Astrocyte (in vitro differentiated cells and primary cell): ENCODE results near the gene MAP3K10. TPM values are rescaled to one million over a fixed set of nuclear protein-coding genes. Genes with fewer than 3 reads are reported as not detected.

ENCODE experiments used
- DNase-seq: peaks from one replicate; pipeline ENCODE4 v3.0.0-alpha.2; 2010; ENCODE audit warnings: low read depth
- FAIRE-seq: peaks from 2 replicates; lab custom pipeline; 2011; peaks lifted over from hg19 to GRCh38; lab: Jason Lieb, UNC
- H2AFZ ChIP-seq: 2 replicates; pipeline ENCODE4 v1.6.0; 2012; ENCODE audit warnings: low read depth, low read length, inconsistent platforms
- H3K27ac ChIP-seq: 2 replicates; pipeline ENCODE4 v1.5.1; 2011; ENCODE audit warnings: low read depth, low read length, inconsistent platforms
- H3K27me3 ChIP-seq: 2 replicates; pipeline ENCODE4 v1.6.0; 2011; ENCODE audit warnings: low read length, inconsistent platforms; ENCODE audit not compliant: insufficient read depth
- H3K36me3 ChIP-seq: 2 replicates; pipeline ENCODE4 v1.5.1; 2011; ENCODE audit warnings: low read length, inconsistent platforms; ENCODE audit not compliant: insufficient read depth
- H3K4me1 ChIP-seq: 2 replicates; pipeline ENCODE4 v1.5.1; 2011; ENCODE audit warnings: low read length, inconsistent platforms; ENCODE audit not compliant: insufficient read depth
- H3K4me2 ChIP-seq: 2 replicates; pipeline ENCODE4 v1.6.0; 2012; ENCODE audit warnings: low read length, inconsistent platforms
- H3K4me3 ChIP-seq: 2 replicates; pipeline ENCODE4 v1.5.1; 2011; ENCODE audit warnings: low read depth, mild to moderate bottlenecking, low read length, inconsistent platforms; ENCODE audit not compliant: insufficient read depth
- H3K79me2 ChIP-seq: 2 replicates; pipeline ENCODE4 v1.6.0; 2012; ENCODE audit warnings: mild to moderate bottlenecking, low read length, inconsistent platforms; ENCODE audit not compliant: insufficient read depth
- H3K9ac ChIP-seq: 2 replicates; pipeline ENCODE4 v1.6.0; 2012; ENCODE audit warnings: mild to moderate bottlenecking, low read length, inconsistent platforms
- H3K9me3 ChIP-seq: 2 replicates; pipeline ENCODE4 v1.5.1; 2012; ENCODE audit warnings: low read depth, mild to moderate bottlenecking, low read length, inconsistent platforms; ENCODE audit not compliant: insufficient read depth
- H4K20me1 ChIP-seq: 2 replicates; pipeline ENCODE4 v1.6.0; 2012; ENCODE audit warnings: low read length, inconsistent platforms; ENCODE audit not compliant: insufficient read depth
- H3K27ac Mint-ChIP-seq: one replicate; pipeline ENCODE4 v1.8.0; 2021; ENCODE audit warnings: mild to moderate bottlenecking, mixed read lengths; ENCODE audit not compliant: unreplicated experiment
- H3K27me3 Mint-ChIP-seq: one replicate; pipeline ENCODE4 v1.8.0; 2021; ENCODE audit warnings: low read depth, mixed read lengths; ENCODE audit not compliant: unreplicated experiment
- H3K36me3 Mint-ChIP-seq: one replicate; pipeline ENCODE4 v1.8.0; 2021; ENCODE audit warnings: low read depth, mixed read lengths; ENCODE audit not compliant: unreplicated experiment
- H3K4me1 Mint-ChIP-seq: one replicate; pipeline ENCODE4 v1.8.0; 2021; ENCODE audit warnings: low read depth, mixed read lengths; ENCODE audit not compliant: unreplicated experiment
- H3K4me3 Mint-ChIP-seq: one replicate; pipeline ENCODE4 v1.8.0; 2021; ENCODE audit warnings: mild to moderate bottlenecking, moderate library complexity, mixed read lengths; ENCODE audit not compliant: unreplicated experiment
- H3K9me3 Mint-ChIP-seq: one replicate; pipeline ENCODE4 v1.8.0; 2021; ENCODE audit warnings: mild to moderate bottlenecking, mixed read lengths; ENCODE audit not compliant: unreplicated experiment
- EZH2 ChIP-seq: IDR thresholded peaks from 2 replicates; pipeline ENCODE4 v1.6.1; 2012; ENCODE audit warnings: mild to moderate bottlenecking, low read length, inconsistent platforms; ENCODE audit not compliant: insufficient read depth
- total RNA-seq: library from RNA; stranded (reverse); gene quantifications from 2 replicates; pipeline ENCODE4 v1.2.1, GENCODE V29; 2021
- TF ChIP-seq, protein P1 (sequence below): IDR thresholded peaks from 2 replicates; pipeline ENCODE4 v1.5.1; 2011; ENCODE audit warnings: low read depth, mild to moderate bottlenecking, inconsistent platforms, low read length, moderate library complexity; ENCODE audit not compliant: insufficient read depth

MAP3K10 gene
- total RNA-seq, 1 donor from 2014 or later: 17.2 TPM

DNA sequence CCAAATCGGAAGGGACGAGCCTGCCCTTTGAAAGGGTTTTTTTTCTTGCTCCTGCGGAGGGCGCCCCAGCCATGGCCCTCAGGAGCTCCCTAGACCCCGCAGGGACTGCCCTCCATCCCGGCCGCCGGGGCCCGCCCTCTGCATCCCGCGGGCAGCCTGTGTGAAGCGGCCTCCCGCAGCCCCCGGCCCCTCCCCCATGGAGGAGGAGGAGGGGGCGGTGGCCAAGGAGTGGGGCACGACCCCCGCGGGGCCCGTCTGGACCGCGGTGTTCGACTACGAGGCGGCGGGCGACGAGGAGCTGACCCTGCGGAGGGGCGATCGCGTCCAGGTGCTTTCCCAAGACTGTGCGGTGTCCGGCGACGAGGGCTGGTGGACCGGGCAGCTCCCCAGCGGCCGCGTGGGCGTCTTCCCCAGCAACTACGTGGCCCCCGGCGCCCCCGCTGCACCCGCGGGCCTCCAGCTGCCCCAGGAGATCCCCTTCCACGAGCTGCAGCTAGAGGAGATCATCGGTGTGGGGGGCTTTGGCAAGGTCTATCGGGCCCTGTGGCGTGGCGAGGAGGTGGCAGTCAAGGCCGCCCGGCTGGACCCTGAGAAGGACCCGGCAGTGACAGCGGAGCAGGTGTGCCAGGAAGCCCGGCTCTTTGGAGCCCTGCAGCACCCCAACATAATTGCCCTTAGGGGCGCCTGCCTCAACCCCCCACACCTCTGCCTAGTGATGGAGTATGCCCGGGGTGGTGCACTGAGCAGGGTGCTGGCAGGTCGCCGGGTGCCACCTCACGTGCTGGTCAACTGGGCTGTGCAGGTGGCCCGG, 815 bp downstream of the MAP3K10 start:
- no peaks in the 10 kb centered on the region for H3K9me3 ChIP-seq
- Mint-ChIP-seq H3K27ac (no peak overlapping the region), H3K36me3 (peaks cover 2% of the 10 kb centered on the region), H3K4me1 (peaks cover 7% of the 10 kb centered on the region), H3K4me3 (peak overlapping the region; percentile 76), H3K9me3 (no peaks in the 10 kb centered on the region), H3K27me3 (no peaks in the 10 kb centered on the region)
- peak overlapping the region; percentile 88 for H3K4me2 ChIP-seq
- peak overlapping the region; percentile 76 for H3K4me3 ChIP-seq
- H3K4me1 ChIP-seq: peaks cover 12% of the 10 kb centered on the region
- H4K20me1 ChIP-seq: peaks cover 15% of the 10 kb centered on the region
- H3K27ac ChIP-seq: no peak overlapping the region
- DNase-seq (no peak), FAIRE-seq (no peak)
- peak overlapping the region; percentile 91 for H3K9ac ChIP-seq
- peaks cover 8% of the 10 kb centered on the region for H3K79me2 ChIP-seq
- H2AFZ ChIP-seq: peak overlapping the region; percentile 67
- H3K27me3 ChIP-seq: no peaks in the 10 kb centered on the region
- TF ChIP-seq, protein P1, sequence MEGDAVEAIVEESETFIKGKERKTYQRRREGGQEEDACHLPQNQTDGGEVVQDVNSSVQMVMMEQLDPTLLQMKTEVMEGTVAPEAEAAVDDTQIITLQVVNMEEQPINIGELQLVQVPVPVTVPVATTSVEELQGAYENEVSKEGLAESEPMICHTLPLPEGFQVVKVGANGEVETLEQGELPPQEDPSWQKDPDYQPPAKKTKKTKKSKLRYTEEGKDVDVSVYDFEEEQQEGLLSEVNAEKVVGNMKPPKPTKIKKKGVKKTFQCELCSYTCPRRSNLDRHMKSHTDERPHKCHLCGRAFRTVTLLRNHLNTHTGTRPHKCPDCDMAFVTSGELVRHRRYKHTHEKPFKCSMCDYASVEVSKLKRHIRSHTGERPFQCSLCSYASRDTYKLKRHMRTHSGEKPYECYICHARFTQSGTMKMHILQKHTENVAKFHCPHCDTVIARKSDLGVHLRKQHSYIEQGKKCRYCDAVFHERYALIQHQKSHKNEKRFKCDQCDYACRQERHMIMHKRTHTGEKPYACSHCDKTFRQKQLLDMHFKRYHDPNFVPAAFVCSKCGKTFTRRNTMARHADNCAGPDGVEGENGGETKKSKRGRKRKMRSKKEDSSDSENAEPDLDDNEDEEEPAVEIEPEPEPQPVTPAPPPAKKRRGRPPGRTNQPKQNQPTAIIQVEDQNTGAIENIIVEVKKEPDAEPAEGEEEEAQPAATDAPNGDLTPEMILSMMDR: no peak
- TF ChIP-seq EZH2: no peak
- no peaks in the 10 kb centered on the region for H3K36me3 ChIP-seq

DNA sequence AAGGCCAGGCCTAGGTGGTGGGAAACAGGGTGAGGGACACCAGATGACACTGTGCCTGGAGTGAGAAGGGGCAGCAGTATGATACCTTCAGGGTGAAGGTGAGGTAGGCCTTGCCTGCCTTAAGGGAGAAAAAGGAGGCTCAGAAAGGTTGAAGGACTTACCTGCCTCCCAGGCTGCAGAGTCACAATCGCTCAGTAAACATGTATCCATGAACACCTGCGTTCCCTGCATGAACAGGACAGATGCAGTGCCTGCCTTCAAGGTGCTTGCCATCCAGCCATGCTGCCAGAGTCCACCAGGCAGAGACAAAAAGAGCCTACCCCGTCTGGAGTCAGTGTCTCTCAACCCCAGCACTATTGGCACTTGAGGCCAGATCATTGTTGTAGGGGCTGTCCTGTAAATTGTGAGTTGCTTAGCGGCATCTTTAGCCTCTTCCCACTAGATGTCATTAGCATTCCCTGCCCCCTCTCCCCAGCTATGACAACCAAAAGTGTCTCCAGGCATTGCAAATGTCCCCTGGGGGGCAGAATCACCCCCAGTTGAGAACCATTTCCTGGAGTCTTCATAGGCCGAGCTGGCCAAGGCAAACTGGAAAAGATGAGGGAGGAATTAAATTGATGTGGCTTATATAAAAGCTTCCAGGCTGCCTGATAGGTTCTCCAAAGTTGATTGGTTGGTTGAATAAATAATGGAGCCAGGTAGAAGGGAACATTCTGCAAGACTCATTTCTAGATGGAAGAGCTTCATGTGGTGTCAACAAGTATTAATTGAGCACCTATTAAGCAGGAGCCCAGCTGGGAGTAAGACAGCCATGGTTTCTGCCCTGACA, 1.7 kb downstream of the MAP3K10 start:
- no peak overlapping the region for H2AFZ ChIP-seq
- H3K9me3 ChIP-seq: no peaks in the 10 kb centered on the region
- peak overlapping the region; percentile 76 for H3K4me3 Mint-ChIP-seq
- FAIRE-seq (no peak), DNase-seq (no peak)
- no peaks in the 10 kb centered on the region for H3K27me3 Mint-ChIP-seq
- H3K36me3 Mint-ChIP-seq: peaks cover 5% of the 10 kb centered on the region
- peaks cover 8% of the 10 kb centered on the region for H3K79me2 ChIP-seq
- peaks cover 12% of the 10 kb centered on the region for H3K4me1 ChIP-seq
- peak overlapping the region; percentile 75 for H3K27ac Mint-ChIP-seq
- H3K4me2 ChIP-seq: peak overlapping the region; percentile 88
- no peaks in the 10 kb centered on the region for H3K27me3 ChIP-seq
- no peaks in the 10 kb centered on the region for H3K9me3 Mint-ChIP-seq
- H4K20me1 ChIP-seq: peaks cover 16% of the 10 kb centered on the region
- no peak for TF ChIP-seq EZH2
- no peak overlapping the region for H3K27ac ChIP-seq
- peak overlapping the region; percentile 26 for H3K9ac ChIP-seq
- H3K4me3 ChIP-seq: peak overlapping the region; percentile 13
- no peaks in the 10 kb centered on the region for H3K36me3 ChIP-seq
- peaks cover 7% of the 10 kb centered on the region for H3K4me1 Mint-ChIP-seq

DNA sequence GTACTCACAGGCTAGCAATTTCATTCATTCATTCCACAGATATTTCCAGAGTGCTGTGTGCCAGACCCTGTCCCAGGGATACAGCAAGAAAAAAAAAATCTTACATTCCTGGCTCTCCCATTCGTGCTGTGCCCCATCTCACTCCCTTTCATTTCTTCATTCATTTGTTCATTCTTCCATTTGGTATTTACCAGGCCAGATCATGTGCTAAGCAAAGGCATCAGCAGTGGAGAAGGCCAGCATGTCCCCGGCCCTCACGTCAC, 2.3 kb downstream of the MAP3K10 start:
- FAIRE-seq (no peak), DNase-seq (peak; percentile 38)
- TF ChIP-seq, protein P1: no peak
- no peak for TF ChIP-seq EZH2
- H2AFZ ChIP-seq: no peak overlapping the region
- no peaks in the 10 kb centered on the region for H3K9me3 ChIP-seq
- H3K36me3 Mint-ChIP-seq: peaks cover 6% of the 10 kb centered on the region
- peaks cover 8% of the 10 kb centered on the region for H3K79me2 ChIP-seq
- H3K36me3 ChIP-seq: no peaks in the 10 kb centered on the region
- peak overlapping the region; percentile 75 for H3K27ac Mint-ChIP-seq
- H3K4me3 ChIP-seq: no peak overlapping the region
- peaks cover 12% of the 10 kb centered on the region for H3K4me1 ChIP-seq
- H3K27me3 ChIP-seq: no peaks in the 10 kb centered on the region
- peaks cover 16% of the 10 kb centered on the region for H4K20me1 ChIP-seq
- peak overlapping the region; percentile 20 for H3K4me3 Mint-ChIP-seq
- H3K27ac ChIP-seq: no peak overlapping the region
- H3K27me3 Mint-ChIP-seq: no peaks in the 10 kb centered on the region
- H3K4me1 Mint-ChIP-seq: peaks cover 7% of the 10 kb centered on the region
- H3K4me2 ChIP-seq: peak overlapping the region; percentile 88
- no peak overlapping the region for H3K9ac ChIP-seq
- H3K9me3 Mint-ChIP-seq: no peaks in the 10 kb centered on the region
